ENCODE measurements around the gene SENP3.

SENP3 gene

DNA sequence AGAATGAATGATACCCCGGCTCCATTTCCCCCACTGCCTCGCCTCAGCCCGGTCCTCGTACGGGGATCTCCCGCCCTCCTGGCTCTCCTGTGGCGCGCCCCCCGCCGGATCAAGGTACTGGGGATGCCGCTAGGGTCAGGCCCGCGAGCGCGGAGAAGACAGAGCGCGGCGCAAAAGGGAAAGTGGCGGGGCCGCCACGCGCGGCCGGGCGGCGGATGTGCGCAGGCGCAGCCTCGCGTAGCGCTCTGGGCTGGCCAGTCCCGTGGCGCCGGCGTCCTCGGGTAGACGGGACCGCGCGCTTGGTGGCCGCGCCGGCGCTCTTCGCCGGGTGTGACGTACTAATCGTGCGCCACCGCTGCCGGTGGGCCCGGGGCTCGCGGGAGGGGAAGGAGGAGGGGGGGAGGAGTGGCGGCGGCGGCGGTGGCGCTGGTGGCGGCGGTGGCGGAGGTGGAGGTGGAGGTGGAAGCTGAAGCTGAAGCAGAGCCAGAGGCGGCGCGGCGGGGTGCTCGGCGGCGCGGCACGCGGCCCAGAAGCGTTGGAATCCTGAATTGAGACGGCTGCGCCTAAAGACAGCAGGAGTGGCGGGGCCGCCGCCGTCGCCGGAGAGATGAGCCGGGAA is at the start of gene SENP3:
Gene SENP3, plus strand, starts transcription at position 331 of the 619 bp plus-strand sequence. CDS start 1,158 bp downstream, outside the sequence.
- no peak for FAIRE-seq

- FAIRE-seq = no peak
Measured at GRCh38 chr17:7512105-7512504, 49.6 kb upstream of the SENP3 start.

- no peak for FAIRE-seq
Measured at GRCh38 chr17:7512824-7513540, 48.7 kb upstream of the SENP3 start.

DNA sequence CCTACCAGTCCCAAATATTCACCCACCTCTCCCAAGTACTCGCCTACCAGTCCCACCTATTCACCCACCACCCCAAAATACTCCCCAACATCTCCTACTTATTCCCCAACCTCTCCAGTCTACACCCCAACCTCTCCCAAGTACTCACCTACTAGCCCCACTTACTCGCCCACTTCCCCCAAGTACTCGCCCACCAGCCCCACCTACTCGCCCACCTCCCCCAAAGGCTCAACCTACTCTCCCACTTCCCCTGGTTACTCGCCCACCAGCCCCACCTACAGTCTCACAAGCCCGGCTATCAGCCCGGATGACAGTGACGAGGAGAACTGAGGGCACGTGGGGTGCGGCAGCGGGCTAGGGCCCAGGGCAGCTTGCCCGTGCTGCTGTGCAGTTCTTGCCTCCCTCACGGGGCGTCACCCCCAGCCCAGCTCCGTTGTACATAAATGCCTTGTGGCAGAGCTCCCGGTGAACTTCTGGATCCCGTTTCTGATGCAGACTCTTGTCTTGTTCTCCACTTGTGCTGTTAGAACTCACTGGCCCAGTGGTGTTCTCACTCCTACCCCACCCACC is 47.8 kb upstream of the SENP3 start:
- FAIRE-seq = no peak

GRCh38 chr17:7515911-7516610 is 45.7 kb upstream of the SENP3 start:
- no peak for FAIRE-seq

DNA sequence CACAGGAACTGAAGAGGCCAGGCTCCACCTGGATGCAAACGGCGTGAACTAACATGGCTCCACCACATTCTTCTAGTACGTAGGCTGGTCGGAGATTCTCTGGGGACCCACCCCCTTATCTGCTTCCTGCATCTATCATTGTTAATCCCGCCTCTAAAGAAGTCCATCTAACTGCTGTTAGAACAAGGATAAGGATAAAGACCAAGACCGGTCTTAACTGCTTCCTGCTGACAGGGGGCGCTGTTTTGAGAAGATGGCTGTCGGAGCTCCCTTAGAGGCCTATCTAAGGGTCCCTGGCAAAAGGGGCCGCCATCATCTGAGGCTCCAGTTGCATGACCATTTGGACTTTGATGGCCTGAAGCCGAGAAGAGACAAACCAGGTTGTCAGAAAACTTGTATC is 38.7 kb upstream of the SENP3 start:
- FAIRE-seq = no peak

DNA sequence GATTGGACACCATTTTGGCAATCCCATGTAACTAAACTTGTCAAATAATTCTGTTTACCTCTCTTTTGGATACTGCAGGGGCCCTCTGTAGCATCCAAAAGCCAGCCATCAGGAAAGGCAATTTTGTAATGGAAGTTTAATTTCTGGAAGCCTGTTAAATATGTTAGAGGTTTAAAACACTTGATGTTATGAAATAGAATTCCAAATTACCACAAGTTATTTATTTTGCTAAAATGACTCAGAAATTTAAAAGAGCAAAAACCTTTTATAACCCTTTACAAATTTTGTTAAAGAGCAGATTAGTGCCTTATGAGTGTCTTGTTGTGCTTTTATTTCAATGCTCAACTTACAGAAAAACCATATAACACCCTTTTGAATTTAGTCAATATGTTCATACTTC is 32.9 kb upstream of the SENP3 start:
- no peak for FAIRE-seq

DNA sequence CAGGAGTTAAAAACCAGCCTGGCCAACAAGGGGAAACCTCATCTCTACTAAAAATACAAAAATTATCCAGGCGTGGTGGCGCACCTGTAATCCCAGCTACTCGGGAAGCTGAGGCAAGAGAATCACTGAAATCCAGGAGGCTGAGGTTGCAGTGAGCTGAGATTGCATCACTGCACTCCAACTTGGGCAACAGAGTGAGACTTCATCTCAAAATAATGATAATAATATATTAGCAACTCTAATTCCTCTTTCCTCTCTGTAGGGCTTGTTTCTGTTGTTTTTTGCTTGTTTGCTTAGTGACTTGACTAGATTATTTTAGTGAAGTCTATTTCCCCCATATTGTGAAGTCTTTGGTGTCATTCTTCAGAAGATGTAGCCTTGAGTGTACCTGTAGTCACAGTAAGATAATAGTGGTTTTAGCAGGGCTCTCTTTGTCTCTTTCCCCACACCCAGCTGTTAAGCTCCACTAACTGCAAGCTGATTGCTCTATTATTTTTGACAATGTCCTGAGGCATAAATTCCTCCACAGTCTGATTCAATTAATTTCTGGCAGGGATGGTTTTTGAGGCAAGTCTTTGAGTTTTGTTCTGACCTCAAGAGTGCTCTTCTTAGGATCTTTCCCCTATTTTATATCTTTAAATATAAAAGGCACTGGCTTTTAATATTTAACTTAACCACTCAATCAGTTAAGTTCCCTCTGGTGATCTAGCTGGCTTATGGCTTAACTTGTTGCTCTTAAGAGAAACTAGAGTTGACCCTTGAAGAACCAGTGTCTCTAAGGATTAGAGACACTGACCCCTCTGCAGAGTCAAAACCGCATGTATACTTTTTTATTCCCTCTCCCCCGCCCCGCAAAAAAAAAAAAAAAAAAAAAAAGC is 31.5 kb upstream of the SENP3 start:
- FAIRE-seq = no peak

DNA sequence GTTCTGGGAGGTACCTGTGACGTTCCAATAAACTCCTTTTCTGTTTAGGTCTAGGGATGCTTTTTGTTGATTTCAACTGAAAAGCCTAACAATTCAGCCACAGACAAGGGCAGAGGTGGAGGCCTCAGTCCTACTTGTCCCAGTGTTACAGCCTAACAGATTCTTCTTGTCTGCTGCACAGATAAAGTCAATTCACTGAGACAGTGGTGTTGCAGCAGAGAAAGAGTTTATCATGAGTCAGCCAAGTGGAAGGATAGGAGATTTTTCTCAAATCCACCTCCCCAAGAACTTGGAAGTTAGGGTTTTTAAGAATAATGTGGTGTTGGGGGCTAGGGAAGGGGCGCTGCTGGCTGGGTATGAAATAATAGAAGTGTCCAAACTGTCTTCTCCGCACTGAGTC is 23.7 kb upstream of the SENP3 start:
- no peak for FAIRE-seq

GRCh38 chr17:7538891-7539545 is 22.7 kb upstream of the SENP3 start:
- no peak for FAIRE-seq

DNA sequence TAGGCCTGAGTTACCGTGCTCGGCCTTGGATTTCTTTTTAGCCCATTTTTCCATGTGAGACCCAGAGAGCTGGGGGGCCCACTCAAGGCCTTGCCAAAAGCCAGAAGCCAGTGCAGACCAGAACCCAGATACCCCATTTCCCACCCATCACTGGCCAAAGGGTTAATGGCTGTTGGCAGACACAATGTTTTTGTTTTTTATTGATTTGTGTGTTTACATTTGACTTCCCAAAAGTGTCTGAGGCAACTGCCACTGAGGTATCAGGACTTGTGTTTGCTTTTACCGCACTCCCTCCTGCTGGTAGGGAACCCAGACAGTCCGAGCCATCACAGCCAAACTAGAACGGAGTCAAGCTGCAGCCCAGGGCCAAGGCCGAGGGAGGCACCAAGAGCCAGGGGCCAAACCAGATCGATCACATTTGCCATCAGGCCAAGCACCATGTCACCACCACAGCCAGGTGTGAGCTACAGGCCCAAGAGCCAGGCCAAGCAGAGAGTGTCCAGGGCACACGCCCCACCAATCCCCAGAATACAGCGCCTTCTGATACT is 20.6 kb upstream of the SENP3 start:
- no peak for FAIRE-seq

DNA sequence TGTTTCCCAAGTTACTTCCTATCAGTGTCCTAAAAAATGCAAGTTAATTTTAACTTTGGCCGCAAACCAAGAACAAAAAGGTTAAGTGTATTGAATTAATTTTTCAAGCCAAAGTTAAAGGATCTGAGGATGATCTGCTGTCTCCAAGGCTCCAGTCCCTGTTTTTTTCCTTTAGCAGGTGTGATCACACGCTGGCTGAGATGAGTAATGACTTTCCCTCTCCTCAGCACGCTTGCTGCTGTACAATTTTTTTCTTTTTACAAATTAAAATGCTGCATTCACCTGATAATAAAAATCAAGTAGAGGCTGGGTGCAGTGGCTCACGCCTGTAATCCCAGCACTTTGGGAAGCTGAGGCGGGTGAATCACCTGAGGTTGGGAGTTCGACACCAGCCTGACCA is 16.8 kb upstream of the SENP3 start:
- no peak for FAIRE-seq

GRCh38 chr17:7548585-7549400 is 12.9 kb upstream of the SENP3 start, which contains the start of gene TNFSF12:
Gene TNFSF12 (plus strand): TSS chr17:7549058. CDS start chr17:7549154, 96 bp downstream.
- no peak for FAIRE-seq

DNA sequence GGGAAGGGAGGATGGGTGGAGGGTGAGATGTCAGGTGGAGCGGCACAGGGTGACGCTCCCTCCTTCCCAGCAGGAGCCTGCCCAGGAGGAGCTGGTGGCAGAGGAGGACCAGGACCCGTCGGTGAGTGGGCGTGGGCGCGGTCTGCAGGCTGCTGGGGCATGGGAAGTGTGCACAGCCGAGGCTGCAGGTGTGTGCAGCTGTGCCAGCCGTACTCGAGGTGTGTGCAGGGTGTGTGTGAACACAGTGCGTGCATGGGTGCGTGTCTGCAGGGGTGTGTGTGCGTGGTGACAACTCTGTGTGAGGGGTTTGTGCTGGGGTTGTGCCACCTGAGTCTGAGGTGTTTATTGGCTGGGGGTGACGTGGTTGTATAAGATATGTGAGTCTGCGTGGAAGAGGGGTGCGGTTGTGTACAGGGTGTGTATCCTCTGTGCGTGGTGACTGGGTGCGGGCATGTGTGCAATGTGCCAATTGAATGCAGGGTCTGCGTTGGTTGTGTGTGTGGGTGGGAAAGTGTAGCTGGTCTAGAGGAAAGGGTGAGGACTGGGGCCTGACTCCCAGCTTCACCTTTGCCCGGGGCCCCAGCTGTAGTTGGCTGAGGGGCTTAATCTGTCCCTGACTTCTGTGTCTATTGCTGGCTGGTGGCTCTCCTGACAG is 12.2 kb upstream of the SENP3 start:
- FAIRE-seq = no peak

GRCh38 chr17:7550344-7550743 is 11.4 kb upstream of the SENP3 start:
- FAIRE-seq = no peak

- no peak for FAIRE-seq
Measured at GRCh38 chr17:7551396-7551795, 10.3 kb upstream of the SENP3 start.

DNA sequence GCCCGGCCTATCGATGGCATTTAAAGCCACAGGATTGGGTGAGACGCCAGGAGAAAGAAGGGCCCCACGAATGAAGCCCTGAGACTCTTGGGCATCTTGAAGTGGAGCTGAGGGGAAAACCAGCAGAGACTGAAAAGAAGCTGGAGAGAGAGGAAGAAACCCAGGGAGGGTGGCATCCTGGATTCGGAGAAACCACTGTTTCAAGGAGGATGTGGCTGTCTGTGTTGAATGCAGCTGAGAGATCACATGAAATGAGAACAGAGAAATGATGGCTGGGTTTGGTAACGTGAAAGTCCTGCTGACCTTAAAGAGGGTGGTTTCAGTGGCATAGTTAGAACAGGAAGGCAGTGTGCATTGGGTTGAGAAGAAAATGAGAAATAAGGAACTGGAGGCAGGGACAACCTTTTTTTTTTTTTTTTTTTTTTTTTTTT is 9.1 kb upstream of the SENP3 start:
- FAIRE-seq = no peak

DNA sequence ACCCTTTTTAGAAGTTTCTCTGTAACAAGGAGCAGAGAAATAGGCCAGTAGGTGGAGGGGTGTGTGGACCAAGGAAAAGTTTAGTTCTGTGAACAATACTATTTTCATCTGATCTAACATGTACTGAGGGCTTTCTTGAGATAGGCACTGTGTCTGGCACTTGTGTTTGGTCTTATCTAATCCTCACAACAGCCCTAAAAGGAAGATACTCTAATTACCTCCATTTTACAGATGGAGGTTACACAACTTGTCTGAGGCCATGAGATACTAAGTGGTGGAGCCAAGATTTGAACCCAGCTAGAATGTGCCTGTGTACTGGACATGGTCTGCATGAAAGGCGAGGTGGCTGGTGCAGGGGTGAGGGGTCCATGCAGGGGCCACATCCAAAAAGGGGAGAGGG is 8.4 kb upstream of the SENP3 start:
- FAIRE-seq = no peak

DNA sequence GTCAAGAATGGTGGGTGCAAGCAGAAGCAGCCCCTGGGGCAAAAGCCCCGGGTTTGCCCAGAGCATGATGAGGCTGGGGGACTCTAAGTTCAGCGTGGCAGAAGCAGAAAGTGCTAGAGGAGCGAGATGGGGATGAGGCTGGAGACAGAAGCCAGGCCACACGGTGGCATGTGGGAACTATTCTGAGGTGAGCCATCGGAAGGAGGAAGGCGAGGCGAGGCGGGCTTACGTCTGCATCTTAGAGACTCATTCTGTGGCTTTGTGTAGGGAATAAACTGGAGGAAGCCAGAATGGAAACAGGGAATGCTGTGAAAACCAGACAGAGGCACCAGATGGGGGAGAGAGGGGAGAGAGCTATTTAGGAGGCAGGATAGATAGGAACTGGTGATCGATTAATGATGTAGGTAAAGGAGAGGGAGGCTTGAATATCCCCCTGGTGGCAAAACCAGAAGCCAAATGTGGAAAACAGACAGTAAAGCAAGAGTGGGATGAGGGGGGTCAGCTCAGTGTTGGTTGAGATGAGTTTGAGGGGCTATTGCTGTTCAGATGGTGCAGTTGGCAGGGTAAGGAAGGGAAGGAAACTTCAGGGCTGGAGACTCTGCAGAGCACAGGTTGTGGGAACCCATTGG is 6.3 kb upstream of the SENP3 start:
- FAIRE-seq = no peak

DNA sequence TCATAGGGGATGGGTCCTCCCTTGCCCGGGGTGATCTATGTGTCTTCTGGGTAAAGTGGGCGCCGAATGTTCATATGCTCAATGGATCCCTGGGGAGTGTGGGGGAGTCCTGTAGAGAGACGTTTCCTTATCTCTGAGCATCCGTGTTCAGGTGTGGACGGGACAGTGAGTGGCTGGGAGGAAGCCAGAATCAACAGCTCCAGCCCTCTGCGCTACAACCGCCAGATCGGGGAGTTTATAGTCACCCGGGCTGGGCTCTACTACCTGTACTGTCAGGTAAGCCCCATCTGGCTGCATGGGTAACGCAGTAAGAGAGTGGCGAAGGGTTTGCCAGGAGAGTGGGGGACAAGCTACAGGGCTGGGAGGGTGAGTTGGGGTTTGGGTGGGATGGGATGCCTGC is 5.1 kb upstream of the SENP3 start:
- no peak for FAIRE-seq

Measured in TTC549 (cell line).